B cell (primary cell): Measurements from ENCODE around the gene BLOC1S1. TPM values are rescaled to one million over a fixed set of nuclear protein-coding genes. Genes with fewer than 3 reads are reported as not detected.

Experiments used
- ATAC-seq: fragments of 200-7000 bp; cut with Tn5 transposase; one replicate; pipeline ENCODE4 v1.10.0; 2021; ENCODE audit warnings: low read depth, mild to moderate bottlenecking, moderate number of reproducible peaks, moderate library complexity
- CTCF ChIA-PET: fragments of 350-600 bp; sonication (Branson Sonifier 250); formaldehyde crosslinking; loops from one replicate; lab custom pipeline; 2021; ENCODE audit warnings: antibody characterized with exemption, inconsistent platforms; lab: Charles Lee
- POLR2A ChIA-PET: fragments of 350-600 bp; sonication (Branson Sonifier 250); formaldehyde crosslinking; loops from one replicate; lab custom pipeline; 2021; ENCODE audit warnings: antibody characterized with exemption; lab: Charles Lee
- DNase-seq: peaks from one replicate; pipeline ENCODE4 v3.0.0; 2013
- H2AFZ ChIP-seq: 2 replicates; pipeline ENCODE4 v1.6.1; 2012; ENCODE audit warnings: mild to moderate bottlenecking, low read depth, low read length; ENCODE audit not compliant: insufficient read depth, poor library complexity, severe bottlenecking
- H3K27ac ChIP-seq, 2 donors: 1 replicate in 1 of 2; 2 replicates in 1 of 2; pipeline ENCODE4 v1.5.1; 2012 to 2013; ENCODE audit warnings: low read length in 2 of 2, mild to moderate bottlenecking in 2 of 2, moderate library complexity in 1 of 2
- H3K27me3 ChIP-seq, 4 experiments: fragments of 200-600 bp in 1 of 4; sonication (generic) in 1 of 4; replicated peaks in 1 of 4; 1 replicate in 2 of 4; 2 replicates in 2 of 4; pipeline versions ENCODE4 v1.6.1 to v1.7.0; 2013 to 2016; ENCODE audit warnings: low read length in 3 of 4, mild to moderate bottlenecking in 2 of 4, mixed read lengths in 1 of 4, moderate library complexity in 1 of 4; ENCODE audit not compliant: insufficient read depth in 4 of 4, control insufficient read depth in 3 of 4; ENCODE audit errors: control extremely low read depth in 1 of 4
- H3K36me3 ChIP-seq, 2 experiments: replicated peaks in 1 of 2; 1 replicate in 1 of 2; 2 replicates in 1 of 2; pipeline versions ENCODE4 v1.6.1 to v1.7.1; 2013; ENCODE audit warnings: low read length in 1 of 2; ENCODE audit not compliant: insufficient read depth in 2 of 2, control insufficient read depth in 1 of 2; ENCODE audit errors: control extremely low read depth in 1 of 2, extremely low read depth in 1 of 2
- H3K4me1 ChIP-seq, 2 donors: fragments of 200-600 bp in 1 of 2; sonication (generic) in 1 of 2; 1 replicate in 1 of 2; 2 replicates in 1 of 2; pipeline versions ENCODE4 v1.5.1 to v1.6.1; 2013 to 2017; ENCODE audit warnings: low read length in 2 of 2; ENCODE audit not compliant: control insufficient read depth in 2 of 2, insufficient read depth in 2 of 2
- H3K4me2 ChIP-seq: replicated peaks from 2 replicates; pipeline ENCODE3; 2012; ENCODE audit warnings: mild to moderate bottlenecking, low read depth, low read length; ENCODE audit not compliant: poor library complexity, severe bottlenecking
- H3K4me3 ChIP-seq, 5 experiments: fragments of 200-600 bp in 1 of 5; sonication (generic) in 1 of 5; 1 replicate in 3 of 5; 2 replicates in 2 of 5; pipeline versions ENCODE4 v1.5.1 to v1.7.0; 2011 to 2016; ENCODE audit warnings: low read length in 4 of 5, mild to moderate bottlenecking in 4 of 5, low read depth in 2 of 5, control low read depth in 1 of 5, moderate library complexity in 1 of 5; ENCODE audit not compliant: insufficient read depth in 1 of 5; ENCODE audit errors: control extremely low read depth in 1 of 5, extremely low read depth in 1 of 5
- H3K79me2 ChIP-seq: fragments of 200-600 bp; sonication (generic); one replicate; pipeline ENCODE4 v1.6.0; 2016; ENCODE audit warnings: low read length; ENCODE audit not compliant: control insufficient read depth, insufficient read depth
- H3K9ac ChIP-seq: fragments of 200-600 bp; sonication (generic); 2 replicates; pipeline ENCODE4 v1.6.1; 2017; ENCODE audit warnings: mild to moderate bottlenecking, low read length, moderate library complexity
- H3K9me3 ChIP-seq, 3 donors: one replicate each; pipeline versions ENCODE4 v1.6.1 to v1.7.1; 2013; ENCODE audit warnings: low read length in 2 of 3; ENCODE audit not compliant: control insufficient read depth in 2 of 3, insufficient read depth in 1 of 3; ENCODE audit errors: control extremely low read depth in 1 of 3
- H4K20me1 ChIP-seq: 2 replicates; pipeline ENCODE4 v1.6.0; 2012; ENCODE audit warnings: mild to moderate bottlenecking, low read length; ENCODE audit not compliant: insufficient read depth, control insufficient read depth, poor library complexity, severe bottlenecking
- H3K27ac Mint-ChIP-seq: one replicate; pipeline ENCODE4 v1.8.0; 2021; ENCODE audit warnings: mixed read lengths
- H3K27me3 Mint-ChIP-seq: one replicate; pipeline ENCODE4 v1.8.0; 2021; ENCODE audit warnings: mixed read lengths
- H3K4me1 Mint-ChIP-seq: one replicate; pipeline ENCODE4 v1.8.0; 2021; ENCODE audit warnings: mixed read lengths
- H3K4me3 Mint-ChIP-seq: one replicate; pipeline ENCODE4 v1.8.0; 2021; ENCODE audit warnings: mixed read lengths
- H3K9me3 Mint-ChIP-seq: one replicate; pipeline ENCODE4 v1.8.0; 2022; ENCODE audit warnings: mixed read lengths; ENCODE audit not compliant: insufficient read depth
- CTCF ChIP-seq: fragments of 200-600 bp; IDR thresholded peaks from one replicate; pipeline ENCODE4 v1.8.0; 2022; ENCODE audit warnings: antibody characterized with exemption, mild to moderate bottlenecking
- EZH2 ChIP-seq: IDR thresholded peaks from 2 replicates; pipeline ENCODE4 v1.6.1; 2012; ENCODE audit warnings: borderline replicate concordance, low read depth, mild to moderate bottlenecking, moderate library complexity, low read length; ENCODE audit not compliant: insufficient read depth, poor library complexity, severe bottlenecking
- WGBS: methylation state at CpG from one replicate; pipeline ENCODE4 v1.1.5; 2013; ENCODE audit warnings: missing lambda C conversion rate; ENCODE audit not compliant: insufficient coverage; 5-methylcytosine and 5-hydroxymethylcytosine counted together
- intact Hi-C: fragments of 100-400 bp; cut with micrococcal nuclease; formaldehyde crosslinking; loops from one replicate; pipeline ENCODE4 v1.10.0; 2022
- polyA plus RNA-seq: library from polyadenylated mRNA; depleted of rRNA; stranded (reverse); fragments of >200 nt; gene quantifications from 2 replicates; pipeline ENCODE4 v1.2.3, GENCODE V29; 2012
- total RNA-seq, 2 donors: library from RNA; stranded (reverse); fragments of 120-200 nt in 1 of 2; gene quantifications; 1 replicate in 1 of 2; 2 replicates in 1 of 2; pipeline versions ENCODE4 v1.2.3 to v1.2.4, GENCODE V29; 2013 to 2022

The BLOC1S1 gene
- total and polyA plus RNA-seq, 2 donors (not counting 1 experiment from before 2014, with no cell fraction given), result 71.1 to 229 TPM

- Mint-ChIP-seq H3K27me3 (peaks cover 15% of the 10 kb centered on the region), H3K9me3 (no peaks in the 10 kb centered on the region), H3K4me3 (no peak overlapping the region), H3K4me1 (peaks cover 38% of the 10 kb centered on the region), H3K27ac (no peak overlapping the region)
- WGBS, result 100% methylated on average over 1 of the region's 4 CpGs
- Histone ChIP-seq H4K20me1 (peaks cover 6% of the 10 kb centered on the region), H3K4me3 (no peak overlapping the region), H2AFZ (no peak overlapping the region), H3K79me2 (peaks cover 7% of the 10 kb centered on the region), H3K9me3 (no peaks in the 10 kb centered on the region), H3K9ac (no peak overlapping the region), H3K27me3 (peaks cover 0 to 13% (median 6%) of the 10 kb centered on the region in 4 experiments), H3K4me1 (peaks cover 26 to 32% of the 10 kb centered on the region in 2 donors), H3K4me2 (no peak overlapping the region), H3K27ac (no peak overlapping the region), H3K36me3 (no peaks in the 10 kb centered on the region)
- POLR2A ChIA-PET, result interaction anchor here (0.8 kb wide), 1 partner anchor 663 kb away, joined by 3 read pairs; no protein-coding TSS in a partner anchor
- CTCF ChIA-PET, result interaction anchor here (0.5 to 2.5 kb wide), 5 partner anchors 12 to 291 kb away, joined by 3 to 16 read pairs (median 5); no protein-coding TSS in a partner anchor
- no peak for DNase-seq
- intact Hi-C loops, result no loop called here
- no peak for ATAC-seq
- no peak for TF ChIP-seq CTCF
- no peak for TF ChIP-seq EZH2
Measured at GRCh38 chr12:55711786-55712553, 3.9 kb upstream of the BLOC1S1 start.
